Loucy (cell line): ENCODE results near the gene CACNG1.

ENCODE experiments used
- H2AFZ ChIP-seq: fragments of 200-600 bp; sonication (generic); 2 replicates; pipeline ENCODE4 v1.6.0; 2016; ENCODE audit warnings: antibody characterized with exemption, mild to moderate bottlenecking, low read length, moderate library complexity
- H3F3A ChIP-seq: fragments of 200-600 bp; 2 replicates; pipeline ENCODE4 v1.6.0; 2016; ENCODE audit warnings: antibody characterized with exemption, low read depth, mild to moderate bottlenecking
- H3K27me3 ChIP-seq: fragments of 200-600 bp; sonication (generic); 2 replicates; pipeline ENCODE4 v1.6.1; 2014; ENCODE audit warnings: low read length, mild to moderate bottlenecking; ENCODE audit not compliant: insufficient read depth, poor library complexity, severe bottlenecking
- H3K36me3 ChIP-seq: fragments of 200-600 bp; sonication (generic); 2 replicates; pipeline ENCODE4 v1.6.1; 2016; ENCODE audit warnings: low read length; ENCODE audit not compliant: insufficient read depth
- H3K4me1 ChIP-seq: fragments of 200-600 bp; sonication (generic); 2 replicates; pipeline ENCODE4 v1.5.1; 2014; ENCODE audit warnings: low read length, mild to moderate bottlenecking; ENCODE audit not compliant: insufficient read depth, poor library complexity, severe bottlenecking
- H3K4me2 ChIP-seq: fragments of 200-600 bp; sonication (generic); 2 replicates; pipeline ENCODE4 v1.6.0; 2014; ENCODE audit warnings: antibody characterized with exemption, low read length, low read depth, mild to moderate bottlenecking; ENCODE audit not compliant: poor library complexity, severe bottlenecking
- H3K4me3 ChIP-seq: fragments of 200-600 bp; sonication (generic); 2 replicates; pipeline ENCODE4 v1.5.1; 2014; ENCODE audit warnings: low read length, mild to moderate bottlenecking, mixed read lengths; ENCODE audit not compliant: poor library complexity, severe bottlenecking
- H3K79me2 ChIP-seq: fragments of 200-600 bp; sonication (generic); 2 replicates; pipeline ENCODE4 v1.6.1; 2014; ENCODE audit warnings: low read length; ENCODE audit not compliant: insufficient read depth
- H3K9ac ChIP-seq: fragments of 200-600 bp; sonication (generic); 2 replicates; pipeline ENCODE4 v1.6.0; 2014; ENCODE audit warnings: mild to moderate bottlenecking, low read depth, low read length, moderate library complexity; ENCODE audit not compliant: poor library complexity, severe bottlenecking
- H3K9me2 ChIP-seq: fragments of 200-600 bp; sonication (generic); replicated peaks from 2 replicates; pipeline ENCODE4 v1.6.1; 2016; ENCODE audit warnings: low read depth, low read length, mixed read lengths
- H3K9me3 ChIP-seq: fragments of 200-600 bp; sonication (generic); 2 replicates; pipeline ENCODE4 v1.6.1; 2014; ENCODE audit warnings: mild to moderate bottlenecking, antibody characterized with exemption, low read length, low read depth; ENCODE audit not compliant: insufficient read depth
- H4K20me1 ChIP-seq: fragments of 200-600 bp; sonication (generic); 2 replicates; pipeline ENCODE4 v1.6.0; 2014; ENCODE audit warnings: antibody characterized with exemption, low read length, mild to moderate bottlenecking; ENCODE audit not compliant: insufficient read depth, poor library complexity, severe bottlenecking
- CTCF ChIP-seq: fragments of 200-600 bp; sonication (generic); conservative IDR thresholded peaks from 2 replicates; pipeline ENCODE4 v1.5.1; 2014; ENCODE audit warnings: mild to moderate bottlenecking, antibody characterized with exemption, low read length
- EZH2phosphoT487 ChIP-seq: fragments of 200-600 bp; IDR thresholded peaks from 2 replicates; pipeline ENCODE4 v1.6.1; 2018; ENCODE audit warnings: antibody characterized with exemption, mild to moderate bottlenecking, moderate library complexity, borderline replicate concordance

Gene CACNG1

GRCh38 chr17:67015001-67015400 is 29.4 kb upstream of the CACNG1 start:
- Histone ChIP-seq H3K4me2 (no peak overlapping the region), H3K9me2 (no peaks in the 10 kb centered on the region), H3K9ac (no peak overlapping the region), H3K27me3 (no peaks in the 10 kb centered on the region), H3K9me3 (no peaks in the 10 kb centered on the region), H3K36me3 (no peaks in the 10 kb centered on the region), H4K20me1 (no peaks in the 10 kb centered on the region), H3K79me2 (no peaks in the 10 kb centered on the region), H3K4me3 (no peak overlapping the region), H3K4me1 (no peaks in the 10 kb centered on the region), H3F3A (no peaks in the 10 kb centered on the region), H2AFZ (no peak overlapping the region)
- TF ChIP-seq EZH2phosphoT487 = no peak
- no peak for TF ChIP-seq CTCF

- Histone ChIP-seq H3F3A (no peaks in the 10 kb centered on the region), H3K4me2 (no peak overlapping the region), H3K4me3 (no peak overlapping the region), H3K79me2 (no peaks in the 10 kb centered on the region), H3K9me3 (no peaks in the 10 kb centered on the region), H3K9ac (no peak overlapping the region), H3K4me1 (no peaks in the 10 kb centered on the region), H3K36me3 (no peaks in the 10 kb centered on the region), H3K9me2 (no peaks in the 10 kb centered on the region), H2AFZ (no peak overlapping the region), H4K20me1 (no peaks in the 10 kb centered on the region), H3K27me3 (no peaks in the 10 kb centered on the region)
- TF ChIP-seq EZH2phosphoT487 (no peak), CTCF (no peak)
Observed at GRCh38 chr17:67016039-67016762, 28.2 kb upstream of the CACNG1 start.

- H3K79me2 ChIP-seq = no peaks in the 10 kb centered on the region
- TF ChIP-seq CTCF = no peak
- TF ChIP-seq EZH2phosphoT487 = no peak
- no peaks in the 10 kb centered on the region for H3F3A ChIP-seq
- no peaks in the 10 kb centered on the region for H3K27me3 ChIP-seq
- H3K9me3 ChIP-seq = no peaks in the 10 kb centered on the region
- no peak overlapping the region for H3K4me3 ChIP-seq
- H4K20me1 ChIP-seq = no peaks in the 10 kb centered on the region
- no peaks in the 10 kb centered on the region for H3K4me1 ChIP-seq
- no peak overlapping the region for H3K9ac ChIP-seq
- H3K4me2 ChIP-seq = no peak overlapping the region
- no peak overlapping the region for H2AFZ ChIP-seq
- no peaks in the 10 kb centered on the region for H3K9me2 ChIP-seq
- no peaks in the 10 kb centered on the region for H3K36me3 ChIP-seq
Observed at GRCh38 chr17:67017910-67018309, 26.4 kb upstream of the CACNG1 start.
